Measurements from ENCODE around the gene C1QTNF8.

The C1QTNF8 gene

DNA sequence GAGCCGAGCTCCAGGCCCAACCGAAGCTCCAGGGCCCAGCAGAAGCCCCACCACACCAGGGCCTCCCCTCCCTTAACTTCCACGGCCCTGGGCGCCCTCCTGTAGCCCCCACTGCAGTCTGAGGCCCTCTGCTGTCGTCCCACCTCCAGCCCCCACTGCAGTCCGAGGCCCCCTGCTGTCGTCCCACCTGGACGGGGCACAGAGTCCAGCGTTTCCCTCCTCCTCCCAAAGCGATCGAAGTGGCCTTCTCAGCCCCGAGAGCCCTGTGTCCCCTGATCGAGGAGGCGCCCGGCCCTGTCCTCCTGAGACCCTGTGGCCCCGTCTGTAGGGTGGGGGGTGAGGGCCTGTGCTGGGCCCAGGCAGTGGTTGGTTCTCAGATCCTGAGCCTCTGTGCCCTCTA lies 31.1 kb upstream of the C1QTNF8 start:
- no peak for DNase-seq

DNA sequence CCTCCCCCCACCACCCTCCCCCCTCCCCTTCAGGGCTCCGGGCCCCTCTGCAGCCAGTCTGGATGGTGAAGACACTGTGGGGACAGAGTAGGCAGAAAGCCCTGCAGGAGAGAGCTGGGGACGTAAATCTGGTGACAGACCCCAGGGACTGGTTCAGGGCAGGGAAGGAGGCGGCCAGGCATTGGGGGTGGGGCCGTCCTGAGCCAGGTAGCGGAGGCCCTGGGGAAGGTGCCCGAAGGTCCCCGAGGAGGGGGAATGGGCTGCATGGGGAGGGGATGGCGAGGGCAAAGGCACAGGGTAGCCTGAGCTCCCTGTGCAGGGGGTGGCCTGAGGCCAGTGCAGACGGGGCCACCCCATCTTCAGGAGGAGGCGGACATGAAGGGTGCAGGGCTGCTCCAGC lies 30.5 kb upstream of the C1QTNF8 start:
- DNase-seq: no peak

DNA sequence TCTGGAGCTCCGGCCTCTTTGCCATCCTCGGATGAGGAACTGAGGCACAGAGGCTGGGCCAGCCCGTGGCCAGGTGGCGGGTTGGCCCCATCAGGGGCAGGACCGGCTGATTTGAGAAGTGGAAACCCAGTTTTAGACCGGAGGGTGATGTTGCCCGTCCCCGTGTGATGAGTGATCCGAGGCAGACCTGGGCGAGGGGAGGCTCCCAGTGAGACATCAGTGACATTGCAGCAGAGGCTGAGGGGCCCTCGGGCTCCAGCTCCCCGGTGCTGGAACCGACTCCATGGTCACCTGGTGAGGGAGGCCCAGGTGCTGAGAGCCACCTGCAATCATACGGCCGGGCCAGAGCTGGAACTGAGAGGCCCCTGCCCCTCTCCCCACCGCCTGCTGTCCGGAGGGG lies 30.0 kb upstream of the C1QTNF8 start:
- no peak for DNase-seq

DNA sequence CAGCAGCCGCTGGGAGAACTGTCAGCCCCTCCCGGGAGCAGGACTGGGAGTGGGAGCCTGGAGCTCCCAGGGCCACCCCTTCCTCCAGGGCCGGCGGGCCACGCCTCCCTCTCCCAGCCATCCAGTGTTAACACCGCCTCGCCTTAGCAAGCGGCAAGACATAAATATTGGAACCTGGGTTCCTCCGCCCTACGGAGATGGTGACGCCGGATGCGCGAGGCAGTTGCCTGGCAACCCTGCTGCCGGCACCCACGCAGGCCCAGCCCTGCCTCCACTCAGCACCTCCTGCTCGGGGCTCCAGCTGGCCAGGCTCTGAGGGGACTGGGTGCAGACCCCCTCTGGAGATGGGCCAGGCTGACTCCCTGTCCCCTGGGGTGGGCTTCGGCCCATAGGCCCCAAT lies 29.4 kb upstream of the C1QTNF8 start:
- peak; percentile 24 for DNase-seq

DNA sequence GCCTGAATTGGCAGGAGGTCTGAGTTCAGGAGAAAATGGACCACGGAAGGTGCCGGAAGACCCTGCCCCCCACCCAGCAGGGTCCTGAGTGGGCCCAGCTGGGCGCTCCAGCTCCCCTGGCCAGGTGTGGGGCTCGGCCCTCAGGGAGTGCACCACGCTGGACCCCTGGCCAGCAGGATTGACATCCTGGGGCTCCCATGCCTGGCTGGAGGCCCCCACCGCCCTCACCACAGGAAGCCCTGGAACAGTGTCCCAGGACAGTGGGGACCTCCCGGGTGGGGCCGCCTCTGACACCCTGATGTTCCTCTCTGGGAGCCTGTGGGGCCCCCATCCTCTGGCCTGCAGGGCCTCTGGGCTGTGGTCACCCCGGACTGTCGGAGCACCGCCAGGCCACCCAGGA lies 28.8 kb upstream of the C1QTNF8 start:
- no peak for DNase-seq

DNA sequence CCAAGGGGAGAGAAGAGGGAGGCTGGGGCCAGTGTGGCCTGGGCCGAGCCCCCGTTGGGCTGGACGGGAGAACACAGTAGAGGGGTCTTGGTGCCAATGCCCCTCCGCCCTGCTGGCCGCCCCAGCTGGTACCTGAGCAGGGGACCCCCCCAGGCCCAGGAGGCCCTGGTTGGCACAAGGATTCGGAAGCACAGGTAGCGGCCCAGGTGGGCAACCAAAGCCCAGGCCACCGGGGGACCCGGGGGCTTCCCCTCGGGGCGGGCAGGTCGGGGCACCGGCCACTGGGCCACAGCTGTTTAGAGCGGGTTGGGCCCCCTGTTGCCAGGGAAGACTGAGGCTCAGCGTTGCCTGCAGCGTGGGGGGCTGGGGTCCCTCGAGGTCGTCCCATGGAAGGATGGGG lies 28.2 kb upstream of the C1QTNF8 start:
- no peak for DNase-seq

DNA sequence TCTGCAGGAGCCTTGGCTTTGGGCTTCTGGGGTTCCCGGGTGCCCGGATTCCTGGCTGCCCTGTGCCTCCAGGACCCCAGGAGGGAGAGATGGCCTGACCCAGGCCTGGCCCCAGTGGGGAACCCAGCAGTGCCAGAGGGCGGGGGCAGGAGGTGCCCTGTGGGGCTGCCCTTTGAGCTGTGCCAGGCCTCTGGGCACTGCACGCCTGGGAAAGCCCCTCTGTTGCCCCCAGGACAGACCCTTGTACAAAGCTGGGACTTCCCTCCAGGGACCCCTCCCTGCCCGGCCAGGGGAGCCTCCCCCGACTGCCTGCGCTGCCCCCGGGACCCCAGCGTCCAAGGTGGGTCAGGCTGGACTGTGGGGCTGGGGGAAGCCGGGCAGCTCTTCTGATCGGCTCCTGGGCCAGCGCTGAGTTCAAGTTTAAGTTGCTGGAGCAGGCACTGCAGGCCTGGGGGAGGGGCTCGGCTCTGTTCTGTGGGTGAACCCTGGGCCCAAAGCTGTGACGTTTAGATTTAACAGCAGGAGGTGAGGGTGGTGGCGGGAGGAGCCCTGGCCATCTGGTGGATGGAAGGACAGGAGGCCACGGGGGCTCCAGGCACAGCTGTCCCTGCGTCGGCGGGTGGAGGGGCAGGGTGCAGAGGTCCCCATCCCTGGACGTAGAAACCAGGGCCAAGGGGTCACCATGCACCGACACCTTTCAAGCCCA lies 27.6 kb upstream of the C1QTNF8 start:
- DNase-seq: no peak

DNA sequence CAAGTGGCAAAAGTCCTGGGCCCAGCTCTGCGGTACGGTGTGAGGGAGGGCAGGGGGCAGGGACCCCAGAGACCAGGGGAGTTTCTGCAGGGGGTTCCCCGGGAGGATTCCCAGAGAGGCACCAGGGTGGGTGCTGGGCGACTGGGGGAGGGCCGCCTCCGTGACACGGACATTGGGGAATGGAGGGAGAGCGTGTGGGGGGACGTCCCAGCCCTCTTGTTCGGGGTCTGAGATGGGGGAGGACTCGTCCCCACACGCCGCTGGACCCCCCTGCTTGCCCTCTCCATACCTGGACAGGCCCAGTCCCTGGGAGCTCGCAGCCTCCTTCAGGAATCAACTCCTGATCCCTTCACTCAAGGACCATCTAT lies 26.3 kb upstream of the C1QTNF8 start:
- DNase-seq: no peak

DNA sequence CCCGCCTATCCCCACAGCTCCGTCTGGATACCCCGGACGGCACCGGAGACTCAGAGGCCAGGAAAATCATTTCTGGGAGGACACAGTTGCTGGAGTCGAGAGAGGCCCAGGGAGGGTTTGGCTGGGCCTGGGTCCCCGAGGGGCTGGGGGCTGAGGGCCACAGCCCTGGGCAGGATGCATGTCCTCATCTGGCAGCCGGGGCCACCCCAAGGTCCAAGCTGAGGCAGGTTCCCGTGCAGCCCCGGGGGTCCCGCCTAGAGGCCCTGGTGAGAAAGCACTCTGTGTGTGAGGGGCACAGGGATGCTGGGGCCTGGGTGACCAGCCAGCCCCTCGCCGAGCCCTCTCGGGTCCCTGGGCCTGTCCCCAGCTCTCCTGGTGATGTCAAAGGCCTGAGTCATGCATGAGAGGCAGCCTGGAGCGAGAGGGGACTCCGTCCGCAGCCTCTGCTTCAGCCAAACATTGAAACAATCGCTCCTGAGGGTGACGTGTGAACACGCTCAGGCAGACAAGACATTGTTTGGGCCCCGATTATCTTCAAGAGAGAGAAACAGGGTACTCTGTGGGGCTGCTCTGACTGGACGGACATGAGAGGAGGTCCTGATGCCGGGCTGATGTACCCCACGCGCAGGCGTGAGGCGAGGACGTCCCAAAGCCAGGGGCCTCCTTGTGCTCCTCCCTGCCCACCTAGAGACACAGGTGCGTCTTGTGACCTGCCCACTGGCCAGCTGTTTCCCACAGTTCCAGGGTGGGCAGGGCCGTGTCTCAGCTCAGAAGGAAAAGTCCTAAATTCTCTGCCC lies 25.8 kb upstream of the C1QTNF8 start:
- DNase-seq: no peak

DNA sequence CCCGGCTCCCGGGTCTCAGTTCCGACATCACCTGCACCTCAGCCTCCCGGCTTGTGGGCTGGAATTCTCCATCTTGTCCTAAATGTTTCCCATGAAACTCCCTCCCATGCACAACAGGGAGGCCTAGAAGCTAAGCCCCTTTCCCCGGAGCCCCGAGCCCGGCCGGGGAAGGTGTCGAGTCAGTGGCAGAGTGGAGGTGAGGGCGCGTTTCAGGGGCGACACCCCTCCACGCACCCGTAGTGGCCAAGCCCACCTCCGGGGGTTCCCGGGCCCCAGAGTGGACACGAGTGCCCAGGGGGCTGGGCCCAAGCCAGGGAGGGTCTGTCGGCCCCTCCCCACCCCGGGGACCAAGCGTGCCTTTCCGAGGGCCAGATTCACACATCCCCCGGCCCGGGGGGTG lies 25.0 kb upstream of the C1QTNF8 start:
- no peak for DNase-seq

DNA sequence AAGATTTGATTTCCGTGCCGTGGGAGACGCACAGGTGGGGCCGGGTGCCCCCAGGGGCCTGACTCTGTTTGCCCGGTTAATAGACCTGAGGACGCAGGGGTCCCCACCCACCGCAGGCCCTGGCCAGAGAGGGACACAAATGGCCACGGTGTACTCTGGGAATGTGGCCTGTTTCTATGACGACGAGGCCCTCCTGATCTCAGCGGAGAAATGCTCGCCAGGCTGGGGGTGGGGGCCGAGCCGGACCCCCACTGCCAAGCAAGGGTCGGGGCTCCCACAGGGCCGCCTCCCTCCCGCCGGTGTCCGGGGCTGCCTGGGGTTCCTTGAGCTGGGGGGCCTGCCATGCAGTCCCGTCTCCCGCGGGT lies 24.5 kb upstream of the C1QTNF8 start:
- DNase-seq: no peak

DNA sequence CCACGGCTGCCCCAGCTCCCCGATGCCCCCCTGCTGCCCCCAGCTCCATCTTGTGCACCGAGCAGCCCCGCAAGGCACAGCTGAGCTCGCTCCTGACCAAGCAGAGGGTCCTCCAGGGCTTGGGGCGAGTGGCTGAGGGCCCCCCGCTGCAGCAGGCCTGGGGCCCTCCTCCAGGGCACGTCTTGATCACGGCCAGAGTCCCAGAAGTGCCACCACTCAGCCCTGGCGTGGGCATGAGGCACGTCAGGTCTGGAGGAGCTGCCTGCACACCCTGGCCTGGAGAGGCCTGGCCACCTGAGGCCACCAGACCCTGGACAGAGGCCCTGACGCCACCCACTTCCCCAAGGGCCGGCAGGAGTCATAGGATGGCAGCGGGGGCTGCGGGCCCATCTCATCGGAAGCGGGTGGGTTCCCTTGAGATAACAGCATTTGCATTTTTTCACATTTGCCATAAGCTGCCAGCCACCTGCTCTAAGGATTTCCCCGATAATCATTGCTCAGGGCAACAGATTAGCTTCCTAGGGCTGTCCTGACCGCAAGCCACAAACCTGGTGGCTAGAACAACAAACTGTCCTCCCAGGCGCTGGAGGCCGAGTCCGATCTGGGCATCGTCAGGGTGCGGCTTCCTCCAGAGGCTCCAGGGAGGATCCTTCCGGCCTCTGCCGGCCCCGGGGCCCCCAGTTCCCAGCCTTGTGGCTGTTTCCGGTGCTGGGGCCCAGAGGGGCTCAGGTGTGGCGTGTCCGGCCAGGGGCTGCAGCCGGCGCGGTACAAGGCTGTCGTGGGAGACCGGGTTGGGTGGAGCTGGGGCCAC lies 23.9 kb upstream of the C1QTNF8 start:
- DNase-seq: no peak

DNA sequence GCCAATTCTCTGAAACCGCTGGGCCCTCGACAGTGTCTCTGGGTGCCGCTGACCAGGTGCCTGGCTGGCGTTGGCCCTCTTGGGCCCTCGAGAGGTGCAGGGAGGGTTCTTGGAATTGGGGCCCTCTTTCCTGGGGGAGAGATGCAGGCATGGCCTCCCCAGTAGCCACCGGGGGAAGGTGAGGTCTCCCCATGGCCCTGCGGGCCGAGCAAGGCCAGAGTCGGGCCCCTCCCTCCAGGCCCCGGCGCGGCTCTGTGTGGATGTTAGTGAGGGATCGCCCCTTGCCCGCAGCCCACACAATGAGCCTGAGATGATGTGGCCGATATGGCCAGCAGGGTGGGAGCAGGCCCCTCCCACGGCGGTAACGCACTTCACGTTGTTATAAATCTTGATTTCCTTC lies 23.1 kb upstream of the C1QTNF8 start:
- DNase-seq: no peak

DNA sequence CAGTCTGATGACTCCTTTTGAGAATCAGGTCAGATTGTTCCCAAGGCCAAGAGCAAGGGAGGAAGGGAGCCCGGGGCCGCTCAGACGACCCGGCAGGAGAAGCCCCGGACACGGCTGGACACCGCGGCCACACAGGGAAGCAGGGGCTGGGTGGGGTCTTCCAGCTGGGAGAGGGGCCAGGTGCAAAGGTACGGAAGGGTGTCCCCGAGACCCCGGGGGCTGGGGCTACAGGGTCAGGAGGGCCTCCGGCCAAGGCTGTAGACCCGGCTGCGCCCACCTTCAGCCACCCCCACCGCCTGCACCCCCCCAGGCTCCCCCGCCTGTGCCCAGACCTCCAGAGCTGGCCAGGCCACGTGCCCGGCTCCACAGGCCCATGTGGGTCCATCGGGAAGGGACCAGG lies 21.9 kb upstream of the C1QTNF8 start:
- no peak for DNase-seq

DNA sequence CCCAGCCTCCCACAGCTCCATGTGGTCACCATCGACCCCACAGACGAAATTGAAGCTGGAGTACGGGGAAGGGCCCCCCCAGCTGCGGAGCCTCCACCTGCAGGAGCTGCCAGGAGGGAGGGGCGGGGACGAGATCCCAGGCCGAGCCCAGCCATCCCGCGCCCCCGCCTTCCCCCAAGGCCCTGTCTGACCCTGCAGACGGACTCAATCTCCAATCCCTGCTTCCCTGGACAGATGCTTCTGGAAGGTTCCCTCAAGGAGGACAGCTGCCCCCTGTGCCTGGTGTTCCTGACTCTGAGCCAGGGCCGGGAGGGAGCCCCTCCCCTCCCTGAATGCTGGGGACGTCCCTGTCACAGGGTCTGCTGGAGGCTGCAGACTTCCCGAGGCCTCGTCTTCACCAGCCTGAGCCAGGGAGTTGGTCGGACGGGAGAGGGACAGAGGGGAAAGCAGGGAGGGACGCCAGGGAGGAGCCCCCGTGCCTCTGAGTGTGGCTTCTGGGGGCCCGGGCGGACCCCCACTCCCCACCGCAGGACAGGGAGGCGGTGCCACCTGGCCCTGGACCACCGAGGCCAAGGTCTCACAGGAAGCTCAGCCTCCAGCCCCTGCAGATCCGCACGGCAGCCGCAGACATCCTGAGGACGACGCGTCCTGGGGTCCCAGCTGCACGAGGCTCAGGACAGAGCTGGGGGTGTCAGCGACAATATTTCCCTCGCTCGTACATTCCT lies 21.3 kb upstream of the C1QTNF8 start:
- DNase-seq: no peak

DNA sequence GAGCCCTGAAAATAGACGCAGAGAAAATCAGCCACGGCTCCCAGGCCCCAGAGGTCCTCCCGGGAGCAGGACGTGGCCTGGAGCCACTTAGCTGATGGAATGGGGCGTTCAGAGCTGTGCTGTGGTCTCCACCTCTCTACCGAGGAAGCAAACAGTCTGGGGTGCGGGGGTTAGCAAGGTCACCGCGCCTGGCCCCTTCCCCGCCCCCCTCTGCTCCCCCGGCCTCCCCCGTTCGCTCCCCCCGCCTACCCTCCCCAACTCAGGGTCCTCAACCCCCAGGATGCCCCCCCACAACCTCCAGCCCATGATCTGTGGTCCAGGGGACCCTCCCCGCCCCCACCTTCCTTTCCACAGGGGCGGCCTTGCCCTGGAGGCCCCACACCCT lies 20.6 kb upstream of the C1QTNF8 start:
- no peak for DNase-seq

DNA sequence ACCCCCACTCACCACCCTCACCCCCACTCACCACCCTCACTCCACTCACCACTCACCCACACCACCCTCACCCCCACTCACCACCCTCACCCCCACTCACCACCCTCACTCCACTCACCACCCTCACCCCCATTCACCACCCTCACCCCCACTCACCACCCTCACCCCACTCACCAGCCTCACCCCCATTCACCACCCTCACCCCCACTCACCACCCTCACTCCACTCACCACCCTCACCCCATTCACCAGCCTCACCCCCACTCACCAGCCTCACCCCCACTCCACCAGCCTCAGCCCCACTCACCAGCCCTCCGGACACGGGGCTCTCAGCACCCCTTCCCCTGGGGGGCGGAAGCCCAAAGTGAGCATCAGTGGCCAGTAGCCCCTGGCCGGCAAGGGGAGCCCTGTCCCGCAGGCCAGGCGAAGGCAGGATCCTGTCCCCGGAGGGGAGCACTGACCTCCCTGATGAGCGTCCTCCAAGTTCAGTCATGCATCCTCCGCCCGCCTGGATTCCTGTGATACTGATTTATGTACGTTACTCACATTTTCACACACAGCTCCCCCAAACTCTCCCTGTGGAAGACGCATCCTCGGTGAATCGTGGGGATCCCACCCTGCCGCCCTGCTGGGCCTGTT lies 18.0 kb upstream of the C1QTNF8 start:
- DNase-seq: no peak

DNA sequence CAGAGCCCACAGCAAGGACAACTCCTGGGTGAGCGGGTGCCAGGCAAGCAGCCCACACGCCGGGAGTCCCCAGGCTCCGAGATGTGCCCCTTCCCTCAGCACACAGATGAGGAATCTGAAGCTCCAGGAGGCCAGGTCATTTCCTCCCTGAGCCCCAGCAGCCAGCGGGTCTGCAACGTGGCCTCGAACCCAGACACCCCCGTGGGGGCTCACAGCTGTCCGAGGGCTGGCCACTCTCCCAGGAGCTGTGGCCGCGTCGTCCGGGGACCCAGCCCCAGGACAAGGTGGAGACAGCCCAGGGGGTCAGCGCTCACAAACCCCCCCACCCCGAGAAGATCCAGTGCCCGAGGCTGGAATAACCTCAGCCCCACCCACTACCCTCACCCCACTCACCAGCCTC lies 17.4 kb upstream of the C1QTNF8 start:
- no peak for DNase-seq

DNA sequence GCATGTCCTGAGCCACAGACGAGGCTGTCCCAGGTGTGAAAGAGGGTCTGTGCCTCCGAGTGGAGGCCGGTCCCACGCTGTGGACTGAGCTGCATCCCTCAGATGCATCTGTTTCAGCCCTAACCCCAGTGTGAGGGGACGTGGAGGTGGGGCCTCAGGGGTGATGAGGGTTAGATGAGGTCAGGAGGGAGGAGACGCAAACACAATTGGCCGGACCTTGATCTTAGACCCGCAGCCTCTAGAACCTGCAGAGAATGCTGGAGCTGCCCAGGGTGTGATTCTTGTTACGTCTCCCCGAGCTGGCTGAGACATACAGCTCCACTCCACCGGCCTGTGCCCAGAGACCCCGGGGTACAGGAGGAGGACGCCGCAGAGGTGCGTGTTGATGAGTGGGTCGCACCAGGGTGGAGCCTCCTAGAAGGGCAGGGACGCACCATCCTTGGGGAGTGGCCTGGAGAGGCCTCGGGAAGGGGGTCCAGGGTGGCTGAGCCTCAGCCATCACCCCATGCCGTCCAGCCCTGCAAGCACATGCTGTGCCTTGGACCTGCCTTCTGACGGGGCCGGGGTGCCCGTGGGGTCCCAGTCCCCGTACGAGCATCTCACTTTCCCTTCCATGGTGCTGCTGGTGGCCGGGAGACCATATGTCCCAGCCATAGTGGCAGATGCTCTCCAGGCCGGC lies 16.6 kb upstream of the C1QTNF8 start:
- DNase-seq: no peak

DNA sequence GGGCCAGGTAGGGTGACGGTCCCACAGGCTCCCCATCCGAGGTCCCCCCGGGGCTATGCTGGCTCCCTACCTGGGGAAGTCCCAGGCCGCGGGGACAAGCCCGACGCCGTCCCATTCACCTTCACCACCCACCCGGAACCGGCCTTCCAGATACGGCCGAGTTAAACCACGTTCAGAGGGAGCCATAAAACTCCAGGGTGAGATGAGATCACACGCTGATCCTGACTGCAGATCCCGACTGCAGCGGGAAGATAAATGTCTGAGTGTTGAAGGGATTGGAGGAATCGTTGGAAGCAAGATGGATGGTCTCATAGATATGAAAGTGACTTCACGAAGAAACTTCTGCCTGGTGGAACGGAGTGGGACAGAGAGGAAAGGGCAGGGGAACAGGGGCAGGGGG lies 13.6 kb upstream of the C1QTNF8 start:
- no peak for DNase-seq

DNA sequence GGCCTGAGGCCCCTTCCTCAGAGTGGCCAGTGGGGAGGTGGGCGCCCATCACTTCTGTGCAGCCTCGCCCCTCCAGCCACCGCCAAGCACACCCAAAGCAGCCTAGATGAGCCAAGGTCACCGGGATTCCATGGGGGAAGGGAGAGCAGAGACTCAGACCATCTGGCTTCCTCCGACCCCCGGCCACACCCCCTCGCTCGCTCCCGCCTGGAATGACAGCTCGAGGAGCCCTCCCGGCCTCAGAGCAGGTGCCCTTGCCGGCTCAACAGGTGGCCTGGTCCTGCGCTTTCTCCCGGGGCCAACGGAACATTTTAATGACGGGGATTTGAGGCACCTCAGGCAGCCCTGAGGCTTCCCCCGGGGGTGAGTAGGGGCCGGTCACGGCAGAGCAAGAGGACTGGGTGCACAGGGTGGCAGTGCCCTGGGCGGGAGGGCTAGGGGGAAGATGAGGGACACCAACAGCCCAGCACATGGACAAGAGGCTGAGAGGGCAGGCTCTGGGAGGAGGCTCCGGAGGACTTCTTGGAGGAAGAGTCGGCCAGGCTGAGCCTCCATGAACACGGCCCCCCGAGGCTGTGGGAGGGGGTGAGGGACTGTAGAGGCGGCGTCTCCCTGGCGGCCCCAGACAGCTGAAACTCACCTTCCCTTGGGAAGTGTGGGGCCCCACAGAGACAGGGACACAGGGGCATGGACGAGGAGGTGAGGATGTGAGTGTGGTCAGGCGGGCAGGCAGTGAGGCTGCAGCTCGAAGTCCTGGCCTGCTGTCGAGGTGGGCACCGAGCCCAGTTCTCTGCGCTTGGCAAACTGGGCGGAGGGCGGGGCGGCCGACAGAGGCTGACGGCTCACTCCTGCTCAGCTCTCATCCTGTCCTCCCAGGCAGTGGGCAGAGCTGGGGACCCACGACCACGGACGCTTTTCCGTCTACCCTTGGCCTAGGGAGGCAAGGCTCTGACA lies 12.5 kb upstream of the C1QTNF8 start:
- no peak for DNase-seq

Measured in DMS79 (cell line).